Activated CD4-positive, alpha-beta memory T cell treated with anti-CD3 and anti-CD28 coated beads, Interleukin-2, amount 10 ng/mL, durations not matched to agents 7 days and 5 days (primary cell): Measurements from ENCODE around the gene ABCA5. TPM values are rescaled to one million over a fixed set of nuclear protein-coding genes. Genes with fewer than 3 reads are reported as not detected.

Source experiments
- CTCF ChIA-PET: fragments of 350-600 bp; sonication (Branson Sonifier 250); formaldehyde crosslinking; loops from one replicate; lab custom pipeline; 2021; ENCODE audit warnings: antibody characterized with exemption, inconsistent platforms; lab: Charles Lee
- POLR2A ChIA-PET: fragments of 350-600 bp; sonication (Branson Sonifier 250); formaldehyde crosslinking; loops from one replicate; lab custom pipeline; 2021; ENCODE audit warnings: antibody characterized with exemption; lab: Charles Lee
- DNase-seq: peaks from one replicate; pipeline ENCODE4 v3.0.0-alpha.2; 2020
- H3K27ac Mint-ChIP-seq: one replicate; pipeline ENCODE4 v1.8.0; 2021; ENCODE audit warnings: mild to moderate bottlenecking, mixed read lengths
- H3K27me3 Mint-ChIP-seq: one replicate; pipeline ENCODE4 v1.8.0; 2021; ENCODE audit warnings: mixed read lengths
- H3K36me3 Mint-ChIP-seq: one replicate; pipeline ENCODE4 v1.8.0; 2021; ENCODE audit warnings: low read depth, mixed read lengths
- H3K4me1 Mint-ChIP-seq: one replicate; pipeline ENCODE4 v1.8.0; 2021; ENCODE audit warnings: mixed read lengths
- H3K4me3 Mint-ChIP-seq: one replicate; pipeline ENCODE4 v1.8.0; 2021; ENCODE audit warnings: mild to moderate bottlenecking, mixed read lengths
- H3K9me3 Mint-ChIP-seq: one replicate; pipeline ENCODE4 v1.8.0; 2021; ENCODE audit warnings: mixed read lengths
- total RNA-seq, 2 experiments: library from RNA; stranded (reverse); gene quantifications; one replicate each; pipeline ENCODE4 v1.2.3, GENCODE V29; 2021

The ABCA5 gene
- total RNA-seq, 2 experiments from 2014 or later, result 16.5 to 18.2 TPM

- no peak overlapping the region for H3K27ac Mint-ChIP-seq
- CTCF ChIA-PET, result no interaction called here
- H3K36me3 Mint-ChIP-seq, result peaks cover 3% of the 10 kb centered on the region
- H3K9me3 Mint-ChIP-seq, result no peaks in the 10 kb centered on the region
- POLR2A ChIA-PET, result no interaction called here
- no peak for DNase-seq
- no peak overlapping the region for H3K4me3 Mint-ChIP-seq
- no peaks in the 10 kb centered on the region for H3K4me1 Mint-ChIP-seq
- H3K27me3 Mint-ChIP-seq, result no peaks in the 10 kb centered on the region
These were observed 55.9 kb downstream of the ABCA5 start for GRCh38 chr17:69271023-69271422.

- no peaks in the 10 kb centered on the region for H3K36me3 Mint-ChIP-seq
- no peak overlapping the region for H3K27ac Mint-ChIP-seq
- POLR2A ChIA-PET, result no interaction called here
- H3K9me3 Mint-ChIP-seq, result no peaks in the 10 kb centered on the region
- H3K4me3 Mint-ChIP-seq, result no peak overlapping the region
- CTCF ChIA-PET, result no interaction called here
- DNase-seq, result no peak
- H3K4me1 Mint-ChIP-seq, result no peaks in the 10 kb centered on the region
- H3K27me3 Mint-ChIP-seq, result no peaks in the 10 kb centered on the region
These were observed 57.6 kb downstream of the ABCA5 start for GRCh38 chr17:69269131-69269998.

GRCh38 chr17:69268543-69269014, 58.4 kb downstream of the ABCA5 start:
- Mint-ChIP-seq H3K36me3 (peaks cover 4% of the 10 kb centered on the region), H3K4me3 (no peak overlapping the region), H3K27me3 (no peaks in the 10 kb centered on the region), H3K9me3 (no peaks in the 10 kb centered on the region), H3K27ac (no peak overlapping the region), H3K4me1 (no peaks in the 10 kb centered on the region)
- DNase-seq, result no peak
- ChIA-PET POLR2A (no interaction called here), CTCF (no interaction called here)

GRCh38 chr17:69267219-69267618, 59.7 kb downstream of the ABCA5 start:
- Mint-ChIP-seq H3K27me3 (no peaks in the 10 kb centered on the region), H3K9me3 (no peaks in the 10 kb centered on the region), H3K27ac (no peak overlapping the region), H3K4me3 (no peak overlapping the region), H3K4me1 (no peaks in the 10 kb centered on the region), H3K36me3 (peaks cover 8% of the 10 kb centered on the region)
- CTCF ChIA-PET, result no interaction called here
- no peak for DNase-seq
- POLR2A ChIA-PET, result no interaction called here

GRCh38 chr17:69265873-69266272, 61.1 kb downstream of the ABCA5 start:
- peaks cover 8% of the 10 kb centered on the region for H3K36me3 Mint-ChIP-seq
- H3K27ac Mint-ChIP-seq, result no peak overlapping the region
- no peaks in the 10 kb centered on the region for H3K9me3 Mint-ChIP-seq
- DNase-seq, result no peak
- ChIA-PET POLR2A (no interaction called here), CTCF (no interaction called here)
- H3K27me3 Mint-ChIP-seq, result no peaks in the 10 kb centered on the region
- no peaks in the 10 kb centered on the region for H3K4me1 Mint-ChIP-seq
- no peak overlapping the region for H3K4me3 Mint-ChIP-seq

- Mint-ChIP-seq H3K4me1 (no peaks in the 10 kb centered on the region), H3K9me3 (no peaks in the 10 kb centered on the region), H3K4me3 (no peak overlapping the region), H3K27me3 (no peaks in the 10 kb centered on the region), H3K27ac (no peak overlapping the region), H3K36me3 (no peaks in the 10 kb centered on the region)
- ChIA-PET CTCF (no interaction called here), POLR2A (no interaction called here)
- DNase-seq, result no peak
These were observed 72.7 kb downstream of the ABCA5 start for GRCh38 chr17:69254187-69254586.

GRCh38 chr17:69250641-69251040, 76.3 kb downstream of the ABCA5 start:
- H3K4me3 Mint-ChIP-seq, result no peak overlapping the region
- no peaks in the 10 kb centered on the region for H3K9me3 Mint-ChIP-seq
- H3K36me3 Mint-ChIP-seq, result no peaks in the 10 kb centered on the region
- no peak for DNase-seq
- no peak overlapping the region for H3K27ac Mint-ChIP-seq
- CTCF ChIA-PET, result interaction anchor here (2.0 kb wide), 1 partner anchor 475 kb away, joined by 6 read pairs; no protein-coding TSS in a partner anchor
- POLR2A ChIA-PET, result no interaction called here
- H3K27me3 Mint-ChIP-seq, result no peaks in the 10 kb centered on the region
- H3K4me1 Mint-ChIP-seq, result no peaks in the 10 kb centered on the region

- no peaks in the 10 kb centered on the region for H3K9me3 Mint-ChIP-seq
- no peaks in the 10 kb centered on the region for H3K27me3 Mint-ChIP-seq
- H3K36me3 Mint-ChIP-seq, result no peaks in the 10 kb centered on the region
- DNase-seq, result no peak
- ChIA-PET POLR2A (no interaction called here), CTCF (interaction anchor here (1.0 to 2.9 kb wide), 3 partner anchors 9 to 470 kb away, joined by 3 to 11 read pairs (median 8); no protein-coding TSS in a partner anchor)
- no peak overlapping the region for H3K27ac Mint-ChIP-seq
- H3K4me3 Mint-ChIP-seq, result no peak overlapping the region
- no peaks in the 10 kb centered on the region for H3K4me1 Mint-ChIP-seq
These were observed 80.1 kb downstream of the ABCA5 start for GRCh38 chr17:69246726-69247375.

- no peaks in the 10 kb centered on the region for H3K36me3 Mint-ChIP-seq
- H3K27me3 Mint-ChIP-seq, result no peaks in the 10 kb centered on the region
- ChIA-PET POLR2A (no interaction called here), CTCF (interaction anchor here (2.9 kb wide), 1 partner anchor 8 kb away, joined by 11 read pairs; no protein-coding TSS in a partner anchor)
- no peak overlapping the region for H3K27ac Mint-ChIP-seq
- H3K4me3 Mint-ChIP-seq, result no peak overlapping the region
- no peak for DNase-seq
- no peaks in the 10 kb centered on the region for H3K9me3 Mint-ChIP-seq
- no peaks in the 10 kb centered on the region for H3K4me1 Mint-ChIP-seq
These were observed 80.7 kb downstream of the ABCA5 start for GRCh38 chr17:69246202-69246601.

GRCh38 chr17:69245617-69246016, 81.3 kb downstream of the ABCA5 start:
- Mint-ChIP-seq H3K4me3 (no peak overlapping the region), H3K27ac (no peak overlapping the region), H3K9me3 (no peaks in the 10 kb centered on the region), H3K4me1 (no peaks in the 10 kb centered on the region), H3K36me3 (no peaks in the 10 kb centered on the region), H3K27me3 (no peaks in the 10 kb centered on the region)
- no peak for DNase-seq
- ChIA-PET POLR2A (no interaction called here), CTCF (interaction anchor here (2.1 to 2.9 kb wide), 2 partner anchors 7 to 10 kb away, joined by 8 to 11 read pairs; no protein-coding TSS in a partner anchor)

GRCh38 chr17:69239611-69240600, 87.0 kb downstream of the ABCA5 start:
- CTCF ChIA-PET, result interaction anchor here (0.6 to 3.2 kb wide), 3 partner anchors 7 to 468 kb away, joined by 3 to 13 read pairs (median 11); no protein-coding TSS in a partner anchor

GRCh38 chr17:69236946-69237345, 90.0 kb downstream of the ABCA5 start:
- H3K27me3 Mint-ChIP-seq, result peaks cover 3% of the 10 kb centered on the region
- no peak for DNase-seq
- CTCF ChIA-PET, result interaction anchor here (1.6 to 3.2 kb wide), 3 partner anchors 10 to 465 kb away, joined by 4 to 13 read pairs (median 11); no protein-coding TSS in a partner anchor
- no peaks in the 10 kb centered on the region for H3K36me3 Mint-ChIP-seq
- H3K4me1 Mint-ChIP-seq, result no peaks in the 10 kb centered on the region
- no peak overlapping the region for H3K27ac Mint-ChIP-seq
- POLR2A ChIA-PET, result no interaction called here
- no peak overlapping the region for H3K4me3 Mint-ChIP-seq
- H3K9me3 Mint-ChIP-seq, result no peaks in the 10 kb centered on the region

More at GRCh38 chr17:69239611-69240600, 87.0 kb downstream of the ABCA5 start:
- no peak overlapping the region for H3K4me3 Mint-ChIP-seq
- no peaks in the 10 kb centered on the region for H3K36me3 Mint-ChIP-seq
- no peaks in the 10 kb centered on the region for H3K27me3 Mint-ChIP-seq
- no peaks in the 10 kb centered on the region for H3K4me1 Mint-ChIP-seq
- no peak for DNase-seq
- H3K27ac Mint-ChIP-seq, result no peak overlapping the region
- POLR2A ChIA-PET, result no interaction called here
- H3K9me3 Mint-ChIP-seq, result no peaks in the 10 kb centered on the region
